H1 (cell line): ENCODE measurements around the gene PDS5A. TPM values are rescaled to one million over a fixed set of nuclear protein-coding genes. Genes with fewer than 3 reads are reported as not detected.

ENCODE experiments used
- CTCF ChIA-PET: fragments of 300-600 bp; sonication (Branson Sonifier 250); formaldehyde crosslinking; loops from one replicate; lab custom pipeline; 2021; ENCODE audit not compliant: partially characterized antibody; lab: Charles Lee
- POLR2A ChIA-PET: fragments of 300-600 bp; sonication (Branson Sonifier 250); formaldehyde crosslinking; loops from one replicate; lab custom pipeline; 2021; ENCODE audit warnings: inconsistent platforms; ENCODE audit not compliant: partially characterized antibody; lab: Charles Lee
- DNase-seq, 2 experiments: peaks; one replicate each; pipeline versions ENCODE4 v3.0.0 to v3.0.0-alpha.2; 2010 to 2022; ENCODE audit warnings: low spot score in 2 of 2, low read depth in 1 of 2, mixed read lengths in 1 of 2
- FAIRE-seq: peaks from 2 replicates; lab custom pipeline; 2011; peaks lifted over from hg19 to GRCh38; lab: Jason Lieb, UNC
- H2AFZ ChIP-seq: 2 replicates; pipeline ENCODE4 v1.8.1; 2012; ENCODE audit warnings: low read length, inconsistent platforms
- H2AK5ac ChIP-seq: 2 replicates; pipeline ENCODE4 v1.6.1; 2013; ENCODE audit warnings: low read depth, low read length
- H2BK120ac ChIP-seq: replicated peaks from 2 replicates; pipeline ENCODE3; 2013; ENCODE audit warnings: low read depth, low read length, inconsistent platforms
- H2BK12ac ChIP-seq: 2 replicates; pipeline ENCODE4 v1.6.1; 2013; ENCODE audit warnings: low read depth, low read length
- H2BK15ac ChIP-seq: 2 replicates; pipeline ENCODE4 v1.6.1; 2013; ENCODE audit warnings: low read length
- H2BK20ac ChIP-seq: 2 replicates; pipeline ENCODE4 v1.6.1; 2013; ENCODE audit warnings: low read length
- H2BK5ac ChIP-seq: 2 replicates; pipeline ENCODE4 v1.6.1; 2013; ENCODE audit warnings: low read depth, low read length
- H3K14ac ChIP-seq: 2 replicates; pipeline ENCODE4 v1.6.1; 2013; ENCODE audit warnings: inconsistent platforms; ENCODE audit not compliant: insufficient read length
- H3K18ac ChIP-seq: 2 replicates; pipeline ENCODE4 v1.6.1; 2013; ENCODE audit warnings: low read length; ENCODE audit errors: extremely low read depth
- H3K23ac ChIP-seq: 2 replicates; pipeline ENCODE4 v1.6.1; 2013; ENCODE audit warnings: inconsistent platforms; ENCODE audit not compliant: insufficient read length
- H3K23me2 ChIP-seq: 2 replicates; pipeline ENCODE4 v1.6.1; 2013; ENCODE audit warnings: low read depth, low read length
- H3K27ac ChIP-seq: 2 replicates; pipeline ENCODE4 v1.6.1; 2011; ENCODE audit warnings: low read depth, low read length, inconsistent platforms
- H3K27me3 ChIP-seq, 4 experiments: replicated peaks in 1 of 4; 1 replicate in 1 of 4; 2 replicates in 3 of 4; pipeline versions ENCODE4 v1.6.1 to v1.8.1; 2011 to 2013; ENCODE audit warnings: low read length in 3 of 4, mild to moderate bottlenecking in 3 of 4, inconsistent platforms in 2 of 4, mixed read lengths in 2 of 4, moderate library complexity in 1 of 4; ENCODE audit not compliant: control insufficient read depth in 3 of 4, insufficient read depth in 3 of 4; ENCODE audit errors: extremely low read depth in 1 of 4
- H3K36me3 ChIP-seq, 4 experiments: 2 replicates each; pipeline versions ENCODE4 v1.6.1 to v1.8.1; 2011 to 2013; ENCODE audit warnings: mild to moderate bottlenecking in 4 of 4, low read length in 3 of 4, moderate library complexity in 2 of 4, control low read depth in 1 of 4, inconsistent platforms in 1 of 4; ENCODE audit not compliant: insufficient read depth in 4 of 4, control insufficient read depth in 2 of 4
- H3K4ac ChIP-seq: replicated peaks from 2 replicates; pipeline ENCODE3; 2013; ENCODE audit warnings: low read length, low read depth, mixed read lengths, inconsistent platforms; ENCODE audit not compliant: insufficient read length
- H3K4me1 ChIP-seq, 4 experiments: replicated peaks in 1 of 4; 1 replicate in 1 of 4; 2 replicates in 3 of 4; pipeline versions ENCODE4 v1.6.1 to v1.8.1; 2011 to 2013; ENCODE audit warnings: low read length in 3 of 4, inconsistent platforms in 2 of 4, mixed read lengths in 1 of 4; ENCODE audit not compliant: insufficient read depth in 4 of 4, control insufficient read depth in 3 of 4
- H3K4me2 ChIP-seq, 2 experiments: 2 replicates each; pipeline versions ENCODE4 v1.6.1 to v1.8.1; 2011 to 2013; ENCODE audit warnings: low read depth in 2 of 2, low read length in 2 of 2, control low read depth in 1 of 2, inconsistent platforms in 1 of 2, mild to moderate bottlenecking in 1 of 2; ENCODE audit not compliant: insufficient read depth in 1 of 2
- H3K4me3 ChIP-seq, 4 experiments: fragments of 200-600, 300-600 bp in 1 of 4; sonication (generic), shearing (Covaris generic), sonication (Bioruptor Twin) in 1 of 4; 2 replicates each; pipeline versions ENCODE4 v1.5.1 to v1.8.1; 2011 to 2016; ENCODE audit warnings: low read length in 4 of 4, low read depth in 3 of 4, control low read depth in 2 of 4, inconsistent platforms in 2 of 4, mild to moderate bottlenecking in 2 of 4, mixed read lengths in 1 of 4, moderate library complexity in 1 of 4; ENCODE audit not compliant: insufficient read depth in 2 of 4; ENCODE audit errors: extremely low read depth in 1 of 4
- H3K56ac ChIP-seq: replicated peaks from 2 replicates; pipeline ENCODE3; 2013; ENCODE audit warnings: low read depth, mild to moderate bottlenecking, mixed read lengths, low read length, inconsistent platforms; ENCODE audit not compliant: insufficient read length
- H3K79me1 ChIP-seq: 2 replicates; pipeline ENCODE4 v1.6.1; 2013; ENCODE audit warnings: low read depth, low read length, control low read depth
- H3K79me2 ChIP-seq, 2 experiments: 2 replicates each; pipeline versions ENCODE4 v1.6.1 to v1.8.1; 2012 to 2013; ENCODE audit warnings: low read length in 2 of 2, mild to moderate bottlenecking in 2 of 2, inconsistent platforms in 1 of 2; ENCODE audit not compliant: insufficient read depth in 2 of 2, control insufficient read depth in 1 of 2
- H3K9ac ChIP-seq, 4 experiments: replicated peaks in 1 of 4; 1 replicate in 1 of 4; 2 replicates in 3 of 4; pipeline versions ENCODE4 v1.6.1 to v1.8.1; 2011 to 2013; ENCODE audit warnings: low read depth in 3 of 4, low read length in 3 of 4, control low read depth in 2 of 4, mild to moderate bottlenecking in 2 of 4, moderate library complexity in 2 of 4, inconsistent platforms in 1 of 4; ENCODE audit errors: extremely low read depth in 1 of 4
- H3K9me3 ChIP-seq, 2 experiments: 2 replicates each; pipeline versions ENCODE4 v1.6.1 to v1.8.1; 2012 to 2013; ENCODE audit warnings: mild to moderate bottlenecking in 2 of 2, moderate library complexity in 2 of 2, control low read depth in 1 of 2, inconsistent platforms in 1 of 2, low read depth in 1 of 2, low read length in 1 of 2, mixed read lengths in 1 of 2; ENCODE audit not compliant: insufficient read depth in 2 of 2
- H4K20me1 ChIP-seq, 2 experiments: replicated peaks in 1 of 2; 2 replicates each; pipeline versions ENCODE3 to v1.8.1; 2011 to 2013; ENCODE audit warnings: inconsistent platforms in 2 of 2, low read length in 2 of 2, mild to moderate bottlenecking in 1 of 2; ENCODE audit not compliant: insufficient read depth in 2 of 2, control insufficient read depth in 1 of 2
- H4K5ac ChIP-seq: 2 replicates; pipeline ENCODE4 v1.6.1; 2013; ENCODE audit warnings: low read length, low read depth, mixed read lengths, inconsistent platforms; ENCODE audit not compliant: insufficient read length
- H4K8ac ChIP-seq: 2 replicates; pipeline ENCODE4 v1.8.0; 2013; ENCODE audit warnings: mild to moderate bottlenecking, moderate library complexity, low read length, inconsistent platforms; ENCODE audit not compliant: insufficient read depth; ENCODE audit errors: extremely low read depth
- H4K91ac ChIP-seq: replicated peaks from 2 replicates; pipeline ENCODE3; 2013; ENCODE audit warnings: low read length, mixed read lengths, inconsistent platforms; ENCODE audit not compliant: insufficient read length
- BACH1 ChIP-seq: IDR thresholded peaks from 2 replicates; pipeline ENCODE4 v1.6.1; 2012; ENCODE audit warnings: low read length, improper control_type of control experiment
- BRCA1 ChIP-seq: IDR thresholded peaks from 2 replicates; pipeline ENCODE4 v1.6.1; 2012; ENCODE audit warnings: low read depth, low read length, improper control_type of control experiment
- CTBP2 ChIP-seq: IDR thresholded peaks from 2 replicates; pipeline ENCODE4 v1.7.0; 2011; ENCODE audit warnings: borderline replicate concordance, mild to moderate bottlenecking, moderate library complexity, mixed read lengths, low read length; ENCODE audit not compliant: insufficient read depth, insufficient read length
- EGR1 ChIP-seq: IDR thresholded peaks from 2 replicates; pipeline ENCODE4 v1.6.1; 2011; ENCODE audit warnings: low read depth, low read length, borderline replicate concordance
- HDAC6 ChIP-seq: IDR thresholded peaks from one replicate; pipeline ENCODE4 v1.7.1; 2012; ENCODE audit warnings: low read depth, mild to moderate bottlenecking, inconsistent platforms, low read length, moderate library complexity
- MAX ChIP-seq: IDR thresholded peaks from 2 replicates; pipeline ENCODE4 v1.6.1; 2012; ENCODE audit warnings: inconsistent platforms
- SRF ChIP-seq: IDR thresholded peaks from 2 replicates; pipeline ENCODE4 v1.6.1; 2011; ENCODE audit warnings: mild to moderate bottlenecking, low read depth, low read length, moderate library complexity
- SUZ12 ChIP-seq: fragments of 200-600 bp; sonication (generic); IDR thresholded peaks from 2 replicates; pipeline ENCODE4 v1.6.1; 2012; ENCODE audit warnings: mild to moderate bottlenecking, inconsistent platforms, low read length, moderate library complexity, mixed read lengths
- TAF1 ChIP-seq: IDR thresholded peaks from 2 replicates; pipeline ENCODE4 v1.6.1; 2011; ENCODE audit warnings: mild to moderate bottlenecking, low read depth, low read length
- TBP ChIP-seq: IDR thresholded peaks from 2 replicates; pipeline ENCODE4 v1.6.1; 2011; ENCODE audit warnings: low read depth, low read length, improper control_type of control experiment
- TCF12 ChIP-seq: IDR thresholded peaks from 2 replicates; pipeline ENCODE4 v1.6.1; 2011; ENCODE audit warnings: low read depth, mild to moderate bottlenecking, low read length
- TEAD4 ChIP-seq: IDR thresholded peaks from 2 replicates; pipeline ENCODE4 v1.6.1; 2012; ENCODE audit warnings: low read depth, low read length, inconsistent platforms, mixed read lengths
- WGBS, 2 experiments: shearing (Covaris generic) in 1 of 2; methylation state at CpG; one replicate each; pipeline versions ENCODE4 v1.1.6 to v1.1.7; 2013 to 2015; ENCODE audit warnings: low lambda C conversion rate in 2 of 2, mixed read lengths in 2 of 2, inconsistent platforms in 1 of 2, low coverage in 1 of 2, missing lambda C conversion rate in 1 of 2; ENCODE audit not compliant: insufficient replicate concordance in 2 of 2, insufficient coverage in 1 of 2, insufficient read length in 1 of 2; ENCODE audit errors: extremely low coverage in 1 of 2, missing lambda C conversion rate in 1 of 2; 5-methylcytosine and 5-hydroxymethylcytosine counted together
- polyA plus RNA-seq, 7 experiments: library from polyadenylated mRNA; depleted of rRNA in 3 of 7; stranded (reverse) in 5 of 7; unstranded in 2 of 7; fragments of >200 nt in 5 of 7; fragments of 200-250 nt in 2 of 7; gene quantifications; 1 replicate in 5 of 7; 2 replicates in 1 of 7; 4 replicates in 1 of 7; pipeline versions ENCODE4 v1.2.1 to v1.2.3, GENCODE V29; 2011 to 2013; ENCODE audit warnings: missing spikeins in 2 of 7, mixed read lengths in 2 of 7
- total RNA-seq: library from RNA; stranded (reverse); fragmentation: NEBNext Ultra II Directional; extraction: Animal tissue kit (Norgen Biotek cat#: 25700); gene quantifications from 2 replicates; pipeline ENCODE4 v1.2.1, GENCODE V29; 2021
- TF ChIP-seq, protein P1 (sequence below), 3 experiments: IDR thresholded peaks; 1 replicate in 2 of 3; 2 replicates in 1 of 3; pipeline versions ENCODE4 v1.5.1 to v1.6.1; 2011; ENCODE audit warnings: low read length in 3 of 3, mild to moderate bottlenecking in 3 of 3, inconsistent platforms in 2 of 3, low read depth in 1 of 3, moderate library complexity in 1 of 3; ENCODE audit not compliant: insufficient read depth in 1 of 3; ENCODE audit errors: control extremely low read depth in 1 of 3

The PDS5A gene
- total and polyA plus RNA-seq, 2 of the 8 experiments (the other 6 are each of a cell fraction or from before 2014, with no cell fraction given): 15.5 to 76.6 TPM

DNA sequence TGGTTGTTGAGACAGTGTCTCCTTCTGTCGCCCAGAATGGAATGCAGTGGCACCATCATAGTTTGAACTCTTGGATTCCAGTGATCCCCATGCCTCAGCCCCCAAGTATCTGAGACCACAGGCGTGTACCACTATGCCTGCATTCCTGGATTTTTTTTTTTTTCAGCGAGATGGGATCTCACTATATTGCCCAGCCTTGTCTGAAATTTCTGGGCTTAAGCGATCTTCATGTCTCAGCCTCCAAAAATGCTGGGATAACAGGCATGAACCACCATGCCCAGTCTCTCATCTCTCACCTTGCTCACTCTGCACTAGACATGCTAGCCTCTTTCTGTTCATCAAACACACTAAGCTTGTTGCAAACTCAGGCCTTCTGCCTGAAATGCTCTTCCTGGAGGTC lies 175.7 kb downstream of the PDS5A start:
- Histone ChIP-seq H3K18ac (no peak overlapping the region), H2BK12ac (no peak overlapping the region), H3K4me3 (no peak overlapping the region), H3K4me1 (no peaks in the 10 kb centered on the region), H3K23ac (no peak overlapping the region), H2AFZ (no peak overlapping the region), H3K23me2 (no peaks in the 10 kb centered on the region), H3K79me1 (no peaks in the 10 kb centered on the region), H4K20me1 (no peaks in the 10 kb centered on the region), H3K27me3 (no peaks in the 10 kb centered on the region), H2BK5ac (no peak overlapping the region), H3K4ac (no peak overlapping the region), H3K14ac (no peak overlapping the region), H3K79me2 (no peaks in the 10 kb centered on the region), H3K9ac (no peak overlapping the region), H2BK120ac (no peak overlapping the region), H2BK20ac (0 out of 2 replicates have a peak overlapping the region, but pooled peaks have one; percentile 21), H2BK15ac (no peak overlapping the region), H3K56ac (no peak overlapping the region), H3K4me2 (no peak overlapping the region), H4K91ac (no peak overlapping the region), H3K9me3 (no peaks in the 10 kb centered on the region), H4K8ac (no peak overlapping the region), H4K5ac (no peak overlapping the region), H3K27ac (no peak overlapping the region), H3K36me3 (no peaks in the 10 kb centered on the region), H2AK5ac (no peak overlapping the region)
- ChIA-PET CTCF (no interaction called here), POLR2A (no interaction called here)
- DNase-seq (no peak), FAIRE-seq (no peak)
- 79% methylated on average over 3 of the region's 4 CpGs; no CpG with 5 or more reads in 1 of the 2 experiments for WGBS, 2 experiments
- TF ChIP-seq TAF1 (no peak), SUZ12 (no peak), EGR1 (no peak), MAX (no peak), TCF12 (no peak), SRF (no peak), CTBP2 (no peak), TEAD4 (no peak), TBP (no peak), HDAC6 (no peak), BRCA1 (no peak), BACH1 (no peak)
- TF ChIP-seq, protein P1, sequence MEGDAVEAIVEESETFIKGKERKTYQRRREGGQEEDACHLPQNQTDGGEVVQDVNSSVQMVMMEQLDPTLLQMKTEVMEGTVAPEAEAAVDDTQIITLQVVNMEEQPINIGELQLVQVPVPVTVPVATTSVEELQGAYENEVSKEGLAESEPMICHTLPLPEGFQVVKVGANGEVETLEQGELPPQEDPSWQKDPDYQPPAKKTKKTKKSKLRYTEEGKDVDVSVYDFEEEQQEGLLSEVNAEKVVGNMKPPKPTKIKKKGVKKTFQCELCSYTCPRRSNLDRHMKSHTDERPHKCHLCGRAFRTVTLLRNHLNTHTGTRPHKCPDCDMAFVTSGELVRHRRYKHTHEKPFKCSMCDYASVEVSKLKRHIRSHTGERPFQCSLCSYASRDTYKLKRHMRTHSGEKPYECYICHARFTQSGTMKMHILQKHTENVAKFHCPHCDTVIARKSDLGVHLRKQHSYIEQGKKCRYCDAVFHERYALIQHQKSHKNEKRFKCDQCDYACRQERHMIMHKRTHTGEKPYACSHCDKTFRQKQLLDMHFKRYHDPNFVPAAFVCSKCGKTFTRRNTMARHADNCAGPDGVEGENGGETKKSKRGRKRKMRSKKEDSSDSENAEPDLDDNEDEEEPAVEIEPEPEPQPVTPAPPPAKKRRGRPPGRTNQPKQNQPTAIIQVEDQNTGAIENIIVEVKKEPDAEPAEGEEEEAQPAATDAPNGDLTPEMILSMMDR (IDR thresholded peaks at IDR 0.05; ENCODE audit: control extremely low read depth in 1 of 3, insufficient read depth in 1 of 3, low read depth in 1 of 3, low read length in 3 of 3): no peak
